HT1080 (cell line): ENCODE data around the gene LCN6. TPM values are rescaled to one million over a fixed set of nuclear protein-coding genes. Genes with fewer than 3 reads are reported as not detected.
"Not testable (repeated sequence)": the region's sequence is repeated elsewhere in the genome, so short reads cannot be mapped to it uniquely, and the experiment has no call there.

Experiments
- DNase-seq: peaks from one replicate; pipeline ENCODE4 v3.0.0-alpha.2; 2015; ENCODE audit warnings: low read depth
- polyA plus RNA-seq, 2 experiments: library from polyadenylated mRNA; depleted of rRNA; stranded (reverse); fragments of >200 nt; gene quantifications; 2 replicates each; pipeline ENCODE4 v1.2.3, GENCODE V29; 2015
- total RNA-seq: library from RNA; depleted of rRNA; stranded (reverse); fragments of >200 nt; shearing (Covaris generic); gene quantifications from 2 replicates; pipeline ENCODE4 v1.2.3, GENCODE V29; 2014; rRNA removed

LCN6 gene
- not detected in 2 replicates for total RNA-seq
- not detected in 2 replicates for polyA plus RNA-seq (2015; cell fraction: cytosol; rRNA removed)
- not detected in 2 replicates for polyA plus RNA-seq (2015; cell fraction: nucleus; rRNA removed)

DNA sequence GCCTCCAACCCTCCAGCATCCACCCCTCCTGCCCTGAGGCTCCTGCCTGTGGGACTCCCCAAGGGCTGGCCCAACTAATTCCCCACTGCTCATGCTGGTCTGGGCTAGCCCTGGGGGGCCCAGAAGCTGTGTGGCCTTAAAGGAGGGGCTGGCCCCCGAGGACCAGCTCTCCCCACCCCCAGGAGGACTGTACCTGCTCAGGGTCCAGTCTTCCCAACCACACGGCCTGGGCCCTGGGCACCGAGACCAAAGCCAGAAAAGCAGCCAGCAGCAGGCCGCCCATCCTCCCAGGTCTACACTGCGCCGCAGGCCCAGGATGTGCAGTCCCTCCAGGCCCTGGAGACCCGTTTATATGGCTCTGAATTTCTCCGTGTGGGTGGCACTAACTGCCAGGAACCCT is at the start of gene LCN6:
LCN6 (minus strand) TSS at position 325 of the 400 bp plus-strand sequence; CDS start at position 283, 42 bp downstream.
- no peak for DNase-seq

GRCh38 chr9:136796775-136797347 is 48.5 kb upstream of the LCN6 start:
- not testable (repeated sequence) for DNase-seq

DNA sequence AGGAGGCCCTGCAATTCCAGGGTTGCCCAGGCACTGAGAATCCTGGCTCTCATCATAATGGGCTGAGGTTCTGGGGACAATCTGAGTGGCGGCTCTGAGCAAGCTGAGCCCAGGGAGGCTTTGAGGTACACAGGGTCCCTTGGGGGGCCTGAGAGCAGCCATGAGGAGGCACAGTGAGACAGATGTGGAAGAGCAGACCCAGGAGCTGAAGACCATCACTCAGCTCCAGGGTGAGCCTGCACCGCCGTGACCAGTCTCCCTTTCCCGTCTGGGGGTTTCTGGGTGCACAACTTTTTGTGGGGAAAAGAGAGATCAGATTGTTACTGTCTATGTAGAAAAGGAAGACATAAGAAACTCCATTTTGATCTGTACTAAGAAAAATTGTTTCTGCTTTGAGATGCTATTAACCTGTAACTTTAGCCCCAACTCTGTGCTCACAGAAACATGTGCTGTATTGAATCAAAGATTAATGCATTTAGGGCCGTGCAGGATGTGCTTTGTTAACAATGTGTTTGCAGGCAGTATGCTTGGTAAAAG is 48.0 kb upstream of the LCN6 start, which contains the start of gene CCDC183:
CCDC183 (plus strand) TSS at position 101 of the 537 bp plus-strand sequence; CDS start at position 161, 60 bp downstream.
- no peak for DNase-seq

DNA sequence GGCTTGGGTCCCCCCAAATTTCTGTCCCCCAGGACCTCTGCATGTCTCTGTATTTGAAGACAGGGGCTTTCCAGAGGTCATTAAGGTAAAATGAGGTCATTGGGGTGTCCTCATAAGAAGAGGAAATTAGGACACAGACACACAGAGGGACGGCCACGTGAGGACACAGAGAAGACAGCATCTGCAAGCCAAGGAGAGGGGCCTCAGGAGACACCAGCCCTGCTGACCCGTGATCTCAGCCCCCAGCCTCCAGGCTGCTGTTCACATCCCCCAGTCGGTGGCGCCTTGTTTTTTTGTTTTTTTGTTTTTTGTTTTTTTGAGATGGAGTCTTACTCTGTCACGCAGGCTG is 46.6 kb upstream of the LCN6 start:
- no peak for DNase-seq

DNA sequence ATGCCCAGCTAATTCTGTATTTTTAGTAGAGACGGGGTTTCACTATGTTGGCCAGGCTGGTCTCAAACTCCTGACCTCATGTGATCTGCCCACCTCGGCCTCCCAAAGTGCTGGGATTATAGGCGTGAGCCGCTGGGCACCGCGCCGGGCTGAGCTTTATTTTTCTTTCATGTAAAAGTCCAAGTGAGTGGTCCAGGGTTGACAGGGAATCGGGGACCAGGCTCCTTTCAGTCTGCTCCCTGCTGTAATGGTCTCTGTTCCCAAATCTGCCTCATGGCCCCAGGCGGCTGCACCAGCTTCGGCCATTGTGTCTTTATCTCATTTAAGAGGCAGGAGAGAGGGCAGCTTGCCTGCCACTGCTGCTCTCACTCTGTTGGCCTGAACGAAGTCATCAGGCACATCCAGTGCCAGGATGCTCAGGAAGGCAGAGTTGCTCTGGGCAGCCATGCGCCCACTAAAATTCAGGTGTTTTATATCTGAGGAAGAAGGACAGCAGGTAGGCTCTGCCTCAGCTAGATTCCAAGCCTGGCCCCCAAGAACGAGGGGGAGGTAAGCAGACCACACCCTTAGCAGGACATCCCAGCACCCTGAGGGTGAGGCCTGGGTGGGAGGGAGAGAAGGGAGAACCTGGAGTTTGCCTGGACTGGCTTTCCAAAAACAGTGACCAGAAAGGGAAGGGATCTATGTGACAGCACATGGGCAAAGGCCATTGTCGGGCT is 46.1 kb upstream of the LCN6 start:
- no peak for DNase-seq

- no peak for DNase-seq
Measured at GRCh38 chr9:136793086-136793946, 45.0 kb upstream of the LCN6 start.

DNA sequence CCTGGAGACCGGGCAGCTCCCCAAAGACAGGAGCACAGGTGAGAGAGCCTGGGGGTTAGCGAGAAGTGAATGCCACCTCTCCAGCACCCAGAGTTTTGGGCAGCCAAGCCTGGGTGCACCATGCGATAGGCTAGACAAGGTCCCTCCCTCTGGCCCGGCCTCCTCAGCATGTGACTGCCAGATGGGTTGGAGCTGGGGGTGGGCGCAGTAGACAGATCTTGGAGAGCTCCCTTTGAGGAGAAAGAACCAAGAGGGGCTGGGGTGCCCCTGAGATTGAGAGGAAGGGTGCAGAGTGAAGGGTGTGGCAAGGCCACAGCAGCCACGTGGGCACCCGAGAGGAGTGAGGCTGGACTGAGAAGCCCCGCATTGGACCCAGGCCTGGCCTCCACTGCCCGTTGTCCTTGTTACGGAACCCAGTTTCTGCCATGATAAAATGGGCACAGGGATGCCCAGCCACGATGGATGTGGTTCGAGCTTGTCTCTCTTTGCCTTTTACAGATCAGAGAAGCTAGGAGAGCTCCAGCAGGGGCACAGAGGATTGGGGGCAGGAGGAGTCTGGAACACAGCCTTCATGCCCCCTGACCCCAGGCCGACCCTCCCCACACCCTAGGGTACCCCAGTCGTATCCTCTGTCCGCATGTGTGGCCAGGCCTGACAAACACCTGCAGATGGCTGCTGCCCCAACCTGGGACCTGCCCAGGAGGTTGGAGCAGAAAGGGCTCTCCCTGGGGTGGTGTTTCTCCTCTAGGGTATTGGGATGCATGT is 44.2 kb upstream of the LCN6 start:
- DNase-seq, result no peak

- DNase-seq, result peak; percentile 31
Measured at GRCh38 chr9:136791516-136792276, 43.4 kb upstream of the LCN6 start.

DNA sequence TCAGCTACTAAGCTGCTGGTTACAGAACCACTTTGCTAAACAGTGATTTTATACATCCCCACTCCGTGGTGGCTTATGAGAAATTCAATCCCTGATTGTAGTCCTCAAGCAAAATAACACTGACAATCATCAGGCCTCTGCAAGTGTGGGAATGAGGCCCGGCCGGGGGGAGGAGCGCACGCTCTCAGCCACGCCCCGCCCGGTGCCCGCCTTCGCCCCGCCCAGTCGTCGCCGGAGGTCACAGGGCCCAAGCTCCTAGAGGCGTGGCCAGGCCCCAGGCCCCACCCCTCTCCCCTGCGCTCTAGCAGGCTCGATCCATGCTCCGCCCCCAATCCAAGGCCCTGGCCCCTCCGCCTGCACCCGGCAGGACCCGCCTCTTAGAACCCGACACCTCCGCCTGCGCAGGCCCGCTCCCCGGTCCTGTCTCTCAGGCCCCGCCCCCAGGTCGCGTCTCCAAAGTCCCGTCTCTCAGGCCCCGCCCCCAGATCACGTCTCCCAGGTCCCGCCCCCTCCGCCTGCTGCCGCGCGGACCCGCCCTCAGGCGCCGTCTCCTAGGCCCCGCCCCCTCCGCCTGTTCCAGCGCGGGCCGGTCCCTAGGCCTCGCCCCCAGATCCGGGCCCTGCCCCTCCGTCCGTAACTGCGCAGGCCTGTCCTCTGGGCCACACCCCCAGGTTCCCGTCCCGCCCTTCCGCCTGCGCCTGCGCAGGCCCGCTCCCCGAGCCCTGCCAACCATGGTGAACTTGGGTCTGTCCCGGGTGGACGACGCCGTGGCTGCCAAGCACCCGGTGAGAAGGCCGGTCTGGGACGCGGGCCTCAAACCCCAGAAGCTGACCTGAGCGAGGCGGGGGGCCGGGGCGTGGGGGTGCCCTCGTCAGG is 42.6 kb upstream of the LCN6 start, which contains the start of gene TMEM141:
TMEM141 (plus strand) TSS at position 705 of the 876 bp plus-strand sequence; CDS start at position 732, 27 bp downstream.
- peak; percentile 97 for DNase-seq

- no peak for DNase-seq
Measured at GRCh38 chr9:136789523-136789937, 41.2 kb upstream of the LCN6 start.

- DNase-seq, result not testable (repeated sequence)
Measured at GRCh38 chr9:136788644-136789522, 40.6 kb upstream of the LCN6 start.

- DNase-seq, result peak; percentile 61
Measured at GRCh38 chr9:136787690-136788400, 39.5 kb upstream of the LCN6 start.

DNA sequence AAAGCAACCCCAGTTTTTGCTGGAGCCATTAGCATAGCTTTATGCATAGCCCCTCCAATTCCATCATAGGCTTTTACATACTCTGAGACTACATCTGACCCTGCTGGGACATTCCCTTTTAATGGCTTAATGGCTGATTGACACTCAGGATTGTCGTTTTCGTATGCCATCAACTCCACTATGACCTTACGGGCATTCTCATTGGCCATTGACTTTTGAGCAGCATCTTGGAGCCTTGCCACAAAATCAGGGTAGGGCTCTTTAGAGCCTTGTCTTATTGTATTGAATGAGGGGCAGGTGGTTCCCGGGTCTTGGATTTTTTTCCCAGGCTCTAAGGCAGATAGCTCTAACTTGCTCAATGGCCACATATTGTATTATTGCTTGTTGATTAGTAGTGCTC is 38.7 kb upstream of the LCN6 start:
- DNase-seq, result not testable (repeated sequence)

GRCh38 chr9:136786451-136786850 is 38.1 kb upstream of the LCN6 start:
- DNase-seq, result no peak

DNA sequence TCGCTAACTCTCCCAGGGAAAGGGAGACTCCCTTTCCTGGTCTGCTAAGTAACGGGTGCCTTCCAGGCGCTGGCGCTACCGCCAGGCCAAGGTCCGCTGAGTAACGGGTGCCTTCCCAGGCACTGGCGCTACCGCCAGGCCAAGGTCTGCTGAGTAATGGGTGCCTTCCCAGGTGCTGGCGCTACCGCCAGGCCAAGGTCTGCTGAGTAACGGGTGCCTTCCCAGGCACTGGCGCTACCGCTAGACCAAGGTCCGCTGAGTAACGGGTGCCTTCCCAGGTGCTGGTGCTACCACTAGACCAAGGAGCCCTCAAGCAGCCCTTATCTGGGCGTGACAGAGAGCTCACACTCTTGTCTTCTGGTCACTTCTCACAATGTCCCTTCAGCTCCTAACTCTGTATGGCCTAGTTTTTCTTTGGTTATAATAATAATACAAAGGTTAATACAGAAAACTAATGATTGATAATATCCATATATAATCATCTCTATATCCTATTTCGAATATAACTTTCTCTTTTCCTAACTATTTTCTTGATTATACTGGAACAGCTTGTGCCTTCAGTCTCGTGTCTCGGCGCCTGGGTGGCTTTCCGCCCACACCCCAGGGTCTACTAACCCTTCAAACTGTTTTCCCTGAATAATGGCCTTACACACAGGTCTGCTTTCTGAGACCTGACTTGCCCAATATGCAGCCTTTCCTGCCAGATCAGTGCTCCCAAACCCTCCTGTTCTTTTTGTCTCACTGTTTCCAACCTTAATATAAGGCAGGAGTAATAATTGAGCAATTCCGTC is 37.4 kb upstream of the LCN6 start:
- DNase-seq, result not testable (repeated sequence)

DNA sequence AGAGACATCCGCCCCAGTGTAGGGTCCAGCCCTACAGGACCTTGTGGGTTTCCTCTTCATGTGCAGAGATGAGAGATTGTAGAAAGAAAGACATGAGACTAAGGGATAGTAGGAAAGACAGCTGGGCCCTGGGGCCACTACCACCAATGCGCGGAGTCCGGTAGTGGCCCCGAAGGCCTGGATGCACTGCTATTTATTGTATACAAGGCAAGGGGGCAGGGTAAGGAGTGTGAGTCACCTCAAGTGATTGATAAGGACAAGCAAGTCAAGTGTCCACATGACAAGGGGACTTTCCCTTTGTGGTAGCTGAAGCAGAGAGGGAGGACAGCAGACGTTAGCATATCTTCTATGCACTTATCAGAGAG is 36.7 kb upstream of the LCN6 start:
- no peak for DNase-seq
